Heart left ventricle (tissue), 16 donors: ENCODE results near the gene CBLC. TPM values are rescaled to one million over a fixed set of nuclear protein-coding genes. Genes with fewer than 3 reads are reported as not detected.
"Not testable (repeated sequence)": the region's sequence is repeated elsewhere in the genome, so short reads cannot be mapped to it uniquely, and the experiment has no call there.

Experiments
- ATAC-seq, 4 donors: fragments of 200-7000 bp; cut with Tn5 transposase; one replicate each; pipeline ENCODE4 v1.9.1; 2020 to 2022; ENCODE audit warnings: moderate library complexity in 4 of 4, mild to moderate bottlenecking in 3 of 4, moderate number of reproducible peaks in 1 of 4
- DNase-seq, 5 donors: peaks; one replicate each; pipeline ENCODE4 v3.0.0-alpha.2; 2020
- H3K27ac ChIP-seq, 12 donors: fragments of 200-600 bp; sonication (generic) in 4 of 12; one replicate each; pipeline versions ENCODE4 v1.5.0 to v1.8.0; 2016 to 2022; ENCODE audit warnings: mild to moderate bottlenecking in 2 of 12
- H3K27me3 ChIP-seq, 9 donors: fragments of 200-600 bp; sonication (generic) in 2 of 9; one replicate each; pipeline versions ENCODE4 v1.5.1 to v1.8.0; 2016 to 2022; ENCODE audit warnings: mild to moderate bottlenecking in 3 of 9
- H3K36me3 ChIP-seq, 9 donors: fragments of 200-600 bp; sonication (generic) in 2 of 9; one replicate each; pipeline versions ENCODE4 v1.5.0 to v1.8.0; 2018 to 2022; ENCODE audit warnings: mild to moderate bottlenecking in 2 of 9
- H3K4me1 ChIP-seq, 12 donors: fragments of 200-600 bp; sonication (generic) in 4 of 12; one replicate each; pipeline versions ENCODE4 v1.5.0 to v1.8.0; 2016 to 2022; ENCODE audit warnings: mild to moderate bottlenecking in 3 of 12
- H3K4me3 ChIP-seq, 12 donors: fragments of 200-600 bp; sonication (generic) in 4 of 12; one replicate each; pipeline versions ENCODE4 v1.5.0 to v1.8.0; 2017 to 2022; ENCODE audit warnings: mild to moderate bottlenecking in 9 of 12, moderate library complexity in 4 of 12
- H3K9me3 ChIP-seq, 12 donors: fragments of 200-600 bp; sonication (generic) in 4 of 12; one replicate each; pipeline versions ENCODE4 v1.5.0 to v1.8.0; 2016 to 2022; ENCODE audit warnings: mild to moderate bottlenecking in 1 of 12
- POLR2A ChIP-seq, 2 donors: fragments of 450-650 bp; IDR thresholded peaks; one replicate each; pipeline ENCODE4 v1.6.1; 2017; ENCODE audit warnings: antibody characterized with exemption in 2 of 2, mild to moderate bottlenecking in 2 of 2, moderate library complexity in 2 of 2
- WGBS, 4 donors: extraction: QIAGEN DNeasy Blood & Tissue Kit in 2 of 4; methylation state at CpG; one replicate each; pipeline versions ENCODE4 v1.1.5 to v1.1.7; 2013 to 2018; 5-methylcytosine and 5-hydroxymethylcytosine counted together
- intact Hi-C, 10 donors: fragments of 100-400 bp; cut with DNase I; formaldehyde crosslinking; loops; one replicate each; pipeline versions ENCODE4 v1.11.1 to v1.14.2; 2022
- polyA plus RNA-seq, 2 donors: library from polyadenylated mRNA; stranded (reverse); fragments of 200-250 nt; gene quantifications; one replicate each; pipeline ENCODE4 v1.2.3, GENCODE V29; 2013
- total RNA-seq, 9 donors: library from RNA; depleted of rRNA in 2 of 9; stranded (reverse); fragments of >200 nt in 2 of 9; fragmentation: NEBNext Ultra II Directional in 3 of 9; extraction: Animal tissue kit (Norgen Biotek cat#: 25700) in 3 of 9; gene quantifications; one replicate each; pipeline versions ENCODE4 v1.1.0 to v1.2.4, GENCODE V29; 2016 to 2023
- TF ChIP-seq, protein P1 (sequence below), 12 donors: fragments of 200-600 bp; sonication (generic) in 4 of 12; IDR thresholded peaks; one replicate each; pipeline versions ENCODE4 v1.5.0 to v1.8.0; 2018 to 2022; ENCODE audit warnings: antibody characterized with exemption in 12 of 12, mild to moderate bottlenecking in 5 of 12
- donor health status: ischemic (EF 13 %, LVEDD 7.1; RV severe dilation, severe dysfunction).
- donor health status: healthy with polysubstance abuse.
- donor health status: DM: no; HTN: yes; CAD: no.
- donor health status: DM: no; HTN: no; CAD: no.
- donor health status: ischemic (EF 25% LVEDD 6.9; RV normal size, moderate dysfunction).
- donor health status: ischemic (EF 25% LVEDD 5.7; RV mildly dilated, moderate dysfunction).
- donor health status: healthy.
- donor health status: DM: yes; HTN: yes; CAD: no.
- donor health status: ischemic (EF 35%, LVEDD 5.7; RV mildly dilated, moderate dysfunction).
- donor health status: nonischemic (EF 11% LVEDD 7.7; RV severe dilation, severe dysfunction).
- donor health status: DM: yes; HTN: yes; CAD: no.
- donor health status: PGD.
- donor health status: ischemic (EF 29% LVEDD 5.4; RV normal size, mild dysfunction).
- donor health status: nonischemic (EF 23%, LVEDD 6.1; RV moderate dilation, normal function).

Gene CBLC
- total and polyA plus RNA-seq, 11 donors = 0.04 TPM; not detected in 10

DNA sequence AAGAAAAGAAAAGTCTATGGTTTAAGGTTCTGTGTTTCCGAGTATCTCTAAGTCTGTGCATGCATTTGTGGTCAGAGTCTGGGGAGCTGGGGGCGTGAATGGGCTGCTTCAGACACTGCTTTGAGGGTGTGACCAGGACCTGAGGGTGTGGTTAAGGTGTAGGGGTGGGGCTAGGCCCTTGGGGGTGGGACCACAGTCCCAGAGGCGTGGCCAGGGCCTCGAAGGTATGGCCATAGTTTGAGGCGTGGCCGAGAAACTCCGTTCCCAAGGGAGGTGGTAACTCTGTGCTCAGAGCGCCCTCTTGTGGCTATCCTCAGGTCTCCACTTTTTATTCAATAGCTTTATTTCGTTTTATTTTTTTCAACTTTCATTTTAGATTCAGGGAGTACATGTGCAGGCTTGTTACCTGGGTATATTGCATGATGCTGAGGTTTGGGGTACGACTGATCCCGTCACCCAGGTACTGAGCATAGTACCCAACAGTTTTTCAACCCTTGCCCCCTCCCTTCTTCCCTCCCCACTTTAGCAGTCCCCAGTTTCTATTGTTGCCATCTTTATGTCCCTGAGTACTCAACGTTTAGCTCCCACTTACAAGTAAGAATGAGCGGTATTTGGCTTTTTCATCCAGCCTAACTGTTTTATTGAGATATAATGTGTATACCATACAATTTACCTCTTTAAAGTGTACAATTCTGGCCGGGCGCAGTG, 7.0 kb upstream of the CBLC start:
- peak overlapping the region in 1 of 12 donors; percentile 50 for H3K27ac ChIP-seq
- H3K27me3 ChIP-seq = no peaks in the 10 kb centered on the region
- intact Hi-C loops = loop anchor here (1.0 to 10.0 kb wide), 9 partner anchors 46 to 198 kb away; no protein-coding TSS in a partner anchor
- peak overlapping the region in 1 of 12 donors; percentile 9 for H3K4me3 ChIP-seq
- H3K36me3 ChIP-seq = no peaks in the 10 kb centered on the region
- WGBS, 4 donors = 18 to 20% (median 18%) methylated on average over 15 of the region's 15 CpGs
- DNase-seq (peak; percentile 89 to 95 (median 94)), ATAC-seq (peak; percentile 96 to 99 (median 99))
- H3K4me1 ChIP-seq = peaks cover 0 to 37% (median 1%) of the 10 kb centered on the region in 12 donors
- TF ChIP-seq, protein P1, sequence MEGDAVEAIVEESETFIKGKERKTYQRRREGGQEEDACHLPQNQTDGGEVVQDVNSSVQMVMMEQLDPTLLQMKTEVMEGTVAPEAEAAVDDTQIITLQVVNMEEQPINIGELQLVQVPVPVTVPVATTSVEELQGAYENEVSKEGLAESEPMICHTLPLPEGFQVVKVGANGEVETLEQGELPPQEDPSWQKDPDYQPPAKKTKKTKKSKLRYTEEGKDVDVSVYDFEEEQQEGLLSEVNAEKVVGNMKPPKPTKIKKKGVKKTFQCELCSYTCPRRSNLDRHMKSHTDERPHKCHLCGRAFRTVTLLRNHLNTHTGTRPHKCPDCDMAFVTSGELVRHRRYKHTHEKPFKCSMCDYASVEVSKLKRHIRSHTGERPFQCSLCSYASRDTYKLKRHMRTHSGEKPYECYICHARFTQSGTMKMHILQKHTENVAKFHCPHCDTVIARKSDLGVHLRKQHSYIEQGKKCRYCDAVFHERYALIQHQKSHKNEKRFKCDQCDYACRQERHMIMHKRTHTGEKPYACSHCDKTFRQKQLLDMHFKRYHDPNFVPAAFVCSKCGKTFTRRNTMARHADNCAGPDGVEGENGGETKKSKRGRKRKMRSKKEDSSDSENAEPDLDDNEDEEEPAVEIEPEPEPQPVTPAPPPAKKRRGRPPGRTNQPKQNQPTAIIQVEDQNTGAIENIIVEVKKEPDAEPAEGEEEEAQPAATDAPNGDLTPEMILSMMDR (IDR thresholded peaks at IDR 0.05) = peak in 11 of 12 donors; percentile 81 to 91 (median 87)
- TF ChIP-seq POLR2A (IDR thresholded peaks at IDR 0.05) = no peak
- peaks cover 0 to 8% (median 0%) of the 10 kb centered on the region in 12 donors for H3K9me3 ChIP-seq

DNA sequence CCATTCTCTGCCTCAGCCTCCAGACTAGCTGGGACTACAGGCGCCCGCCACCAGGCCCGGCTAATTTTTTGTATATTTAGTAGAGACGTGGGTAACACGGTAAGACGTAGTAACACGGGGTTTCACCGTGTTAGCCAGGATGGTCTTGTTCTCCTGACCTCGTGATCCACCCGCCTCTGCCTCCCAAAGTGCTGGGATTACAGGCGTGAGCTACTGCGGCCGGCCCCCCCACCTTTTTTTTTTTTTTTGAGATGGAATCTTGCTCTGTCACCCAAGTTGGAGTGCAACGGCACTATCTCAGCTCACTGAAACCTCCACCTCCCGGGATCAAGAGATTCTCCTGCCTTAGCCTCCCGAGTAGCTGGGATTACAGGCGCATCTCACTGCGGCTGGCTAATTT, 5.5 kb upstream of the CBLC start:
- ATAC-seq, H3K36me3 ChIP-seq, H3K27ac ChIP-seq, H3K9me3 ChIP-seq, H3K4me3 ChIP-seq, H3K27me3 ChIP-seq, DNase-seq: not testable (repeated sequence)
- WGBS, 4 donors = 66 to 74% (median 72%) methylated on average over 18 of the region's 18 CpGs
- peaks cover 0 to 25% (median 1%) of the 10 kb centered on the region in 12 donors for H3K4me1 ChIP-seq
- intact Hi-C loops = loop anchor here in 5 of 10 donors (5.0 to 10.0 kb wide), 3 partner anchors 85 to 200 kb away; no protein-coding TSS in a partner anchor

DNA sequence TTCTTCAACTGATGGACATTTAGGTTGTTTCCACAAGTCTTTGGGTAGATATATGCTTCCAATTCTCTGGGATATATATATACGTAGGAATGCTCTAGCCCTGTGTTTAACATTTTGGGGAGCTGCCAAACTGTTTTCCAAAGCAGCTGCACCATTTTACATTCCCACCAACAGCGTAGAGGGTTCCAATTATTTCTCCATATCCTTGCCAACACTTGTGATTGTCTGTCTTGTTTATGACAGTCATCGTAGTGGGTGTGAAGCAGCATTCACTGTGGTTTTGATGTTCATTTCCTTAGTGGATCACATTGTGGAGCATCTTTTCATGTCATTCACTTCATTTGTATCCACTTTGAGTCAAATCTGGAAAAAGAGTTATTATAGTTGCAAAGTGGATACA, 4.7 kb upstream of the CBLC start:
- intact Hi-C loops = loop anchor here in 5 of 10 donors (5.0 to 10.0 kb wide), 3 partner anchors 86 to 201 kb away; no protein-coding TSS in a partner anchor
- ATAC-seq (no peak), DNase-seq (no peak)
- 52 to 71% (median 56%) methylated on average over 3 of the region's 3 CpGs for WGBS, 4 donors
- Histone ChIP-seq H3K27ac (no peak overlapping the region), H3K36me3 (no peaks in the 10 kb centered on the region), H3K4me3 (no peak overlapping the region), H3K9me3 (peaks cover 0 to 8% (median 0%) of the 10 kb centered on the region in 12 donors), H3K27me3 (peaks cover 0 to 10% (median 5%) of the 10 kb centered on the region in 9 donors), H3K4me1 (peaks cover 0 to 17% (median 1%) of the 10 kb centered on the region in 12 donors)
- TF ChIP-seq, protein P1 (IDR thresholded peaks at IDR 0.05) = no peak
- TF ChIP-seq POLR2A (IDR thresholded peaks at IDR 0.05) = no peak

DNA sequence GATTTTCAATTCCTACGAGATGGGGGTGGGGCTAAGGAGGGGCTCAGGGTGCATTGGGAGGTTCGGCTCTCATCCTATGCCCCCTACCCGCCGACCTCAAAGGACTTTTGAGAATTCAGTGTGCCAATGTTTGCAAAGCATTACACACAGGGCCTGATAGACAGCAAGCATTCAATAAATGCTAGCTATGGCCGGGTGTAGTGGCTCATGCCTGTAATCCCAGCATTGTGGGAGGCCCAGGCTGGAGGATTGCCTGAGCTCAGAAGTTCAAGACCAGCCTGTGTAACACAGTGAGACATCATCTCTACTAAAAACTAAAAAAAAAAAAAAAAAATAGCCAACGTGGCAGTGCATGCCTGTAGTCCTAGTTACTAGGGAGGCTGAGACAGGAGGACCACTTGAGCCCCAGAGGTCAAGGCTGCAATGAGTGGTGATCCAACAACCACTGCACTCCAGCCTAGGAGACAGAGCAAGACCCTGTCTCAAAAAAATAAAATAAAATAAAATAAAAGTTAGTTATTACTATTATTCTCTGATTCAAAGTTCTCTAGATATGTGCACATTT, 1.9 kb upstream of the CBLC start:
- no peak for DNase-seq
- H3K36me3 ChIP-seq = no peaks in the 10 kb centered on the region
- intact Hi-C loops = loop anchor here in 2 of 10 donors (10.0 kb wide), 1 partner anchor 201 kb away; no protein-coding TSS in a partner anchor
- peaks cover 0 to 13% (median 6%) of the 10 kb centered on the region in 9 donors for H3K27me3 ChIP-seq
- H3K4me3 ChIP-seq = no peak overlapping the region
- no peaks in the 10 kb centered on the region for H3K9me3 ChIP-seq
- ATAC-seq = no peak
- TF ChIP-seq POLR2A (IDR thresholded peaks at IDR 0.05) = no peak
- TF ChIP-seq, protein P1 (IDR thresholded peaks at IDR 0.05) = no peak
- 89 to 94% (median 92%) methylated on average over 6 of the region's 6 CpGs for WGBS, 4 donors
- peaks cover 0 to 9% (median 0%) of the 10 kb centered on the region in 12 donors for H3K4me1 ChIP-seq
- no peak overlapping the region for H3K27ac ChIP-seq
